Measurements from ENCODE around the gene ASNS.

The ASNS gene

DNA sequence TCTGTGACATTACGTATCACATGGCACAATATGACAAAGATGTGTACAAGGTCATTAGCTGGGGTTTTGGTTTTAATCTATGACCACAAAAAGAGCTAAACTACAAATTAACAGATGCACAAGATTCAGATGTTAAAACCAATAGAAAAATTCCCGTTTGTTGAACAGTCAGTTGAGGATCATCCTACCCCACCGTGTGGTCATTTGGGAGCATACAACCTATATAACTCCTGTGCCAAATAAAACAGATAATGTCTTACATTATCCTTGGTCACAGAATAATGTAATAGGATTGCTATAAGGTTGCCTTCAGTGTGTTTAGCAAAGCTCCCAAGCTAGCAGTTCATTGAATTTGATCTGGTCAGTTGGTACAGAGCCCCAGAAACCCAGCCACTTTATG, 28.2 kb downstream of the ASNS start:
- intact Hi-C loops (cut with DNase I) = loop anchor here (2.0 kb wide), 1 partner anchor 699 kb away; no protein-coding TSS in a partner anchor
- DNase-seq = no peak

- intact Hi-C loops (cut with DNase I) = no loop called here
- DNase-seq = peak in 1 of 10 donors; percentile 73
Measured at GRCh38 chr7:97842772-97843345, 29.3 kb downstream of the ASNS start.

GRCh38 chr7:97842006-97842405, 30.2 kb downstream of the ASNS start:
- intact Hi-C loops (cut with DNase I) = no loop called here
- DNase-seq = no peak

DNA sequence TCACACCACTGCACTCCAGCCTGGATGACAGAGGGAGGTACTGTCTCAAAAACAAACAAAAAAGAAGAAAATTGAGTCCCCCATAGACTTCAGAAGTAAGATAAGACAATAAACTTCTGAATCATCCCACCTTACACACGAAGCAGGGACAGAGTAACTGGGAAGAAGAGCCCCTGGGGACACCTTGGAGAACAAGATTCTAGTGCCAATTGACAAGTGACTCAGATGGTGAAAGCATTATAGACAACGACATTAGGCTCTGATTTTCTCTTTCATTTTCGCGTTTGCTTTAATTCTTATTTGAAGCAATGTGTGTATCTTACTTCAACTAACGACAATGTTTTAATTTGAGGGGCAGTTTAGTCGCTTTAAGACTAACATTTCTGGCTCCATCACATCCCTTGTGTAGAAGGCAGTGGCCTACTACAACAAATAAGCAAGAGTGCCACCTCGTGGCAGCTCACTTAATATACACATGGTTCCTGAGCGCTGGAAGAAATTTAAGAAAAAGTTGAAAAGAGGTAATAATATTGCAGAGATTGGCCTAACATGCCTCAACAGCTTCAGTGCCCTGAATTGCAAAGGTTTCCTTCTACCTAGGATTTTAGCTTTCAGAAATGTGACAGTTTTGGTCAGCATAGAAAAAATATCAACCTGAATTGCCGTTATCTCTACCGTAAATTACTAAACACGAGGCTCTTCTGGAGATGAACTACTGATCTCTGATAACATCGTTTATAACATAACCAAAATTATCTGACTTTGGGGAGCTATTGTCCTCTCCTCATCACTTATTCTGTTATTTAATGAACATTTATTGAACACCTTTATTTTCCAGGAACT, 36.7 kb downstream of the ASNS start:
- DNase-seq = peak in 9 of 10 donors; percentile 23 to 93 (median 67)
- intact Hi-C loops (cut with DNase I) = loop anchor here (1.0 kb wide), 2 partner anchors 336 to 731 kb away; no protein-coding TSS in a partner anchor

GRCh38 chr7:97819161-97819560, 53.0 kb downstream of the ASNS start:
- no peak for DNase-seq
- intact Hi-C loops (cut with DNase I) = no loop called here

GRCh38 chr7:97818066-97818663, 54.0 kb downstream of the ASNS start:
- intact Hi-C loops (cut with DNase I) = no loop called here
- DNase-seq = no peak

Measured in posterior cingulate gyrus (tissue), 11 donors.